Breast epithelium (tissue), 3 donors: Measurements from ENCODE around the gene KLKB1.

Experiments used
- CTCF ChIP-seq, 3 donors: fragments of 450-650 bp; IDR thresholded peaks; one replicate each; pipeline ENCODE4 v1.5.1; 2016 to 2017; ENCODE audit warnings: antibody characterized with exemption in 3 of 3, mild to moderate bottlenecking in 3 of 3, moderate library complexity in 3 of 3
- POLR2A ChIP-seq: fragments of 450-650 bp; IDR thresholded peaks from one replicate; pipeline ENCODE4 v1.6.1; 2016; ENCODE audit warnings: antibody characterized with exemption, mild to moderate bottlenecking, moderate library complexity
- POLR2AphosphoS5 ChIP-seq, 3 donors: sonication (generic); formaldehyde crosslinking; IDR thresholded peaks; one replicate each; pipeline ENCODE4 v1.6.1; 2017; ENCODE audit warnings: antibody characterized with exemption in 3 of 3

- TF ChIP-seq CTCF (IDR thresholded peaks at IDR 0.05), result no peak
- TF ChIP-seq POLR2AphosphoS5 (IDR thresholded peaks at IDR 0.05), result no peak
- no peak for TF ChIP-seq POLR2A
These were observed 21.3 kb downstream of the KLKB1 start for GRCh38 chr4:186248643-186249042.
